ENCODE results near the gene TP53INP2. TPM values are rescaled to one million over a fixed set of nuclear protein-coding genes. Genes with fewer than 3 reads are reported as not detected.

TP53INP2 gene
- total RNA-seq, 4 donors from 2014 or later = 8.6 to 19.7 (median 15.1) TPM

GRCh38 chr20:34693414-34693813 lies 10.7 kb upstream of the TP53INP2 start:
- DNase-seq (ENCODE audit: low spot score) = no peak
- no peak for ATAC-seq (ENCODE audit: low FRiP score)
- TF ChIP-seq CTCF (IDR thresholded peaks at IDR 0.05) = no peak

- TF ChIP-seq CTCF (IDR thresholded peaks at IDR 0.05) = no peak
- no peak for DNase-seq (ENCODE audit: low spot score)
- ATAC-seq (ENCODE audit: low FRiP score) = no peak
These were observed 2.6 kb upstream of the TP53INP2 start for GRCh38 chr20:34701405-34702085.

- DNase-seq (ENCODE audit: low spot score) (no peak), ATAC-seq (ENCODE audit: low FRiP score) (no peak)
- no peak for TF ChIP-seq CTCF (IDR thresholded peaks at IDR 0.05)
These were observed 1.1 kb upstream of the TP53INP2 start for GRCh38 chr20:34703061-34703423.

DNA sequence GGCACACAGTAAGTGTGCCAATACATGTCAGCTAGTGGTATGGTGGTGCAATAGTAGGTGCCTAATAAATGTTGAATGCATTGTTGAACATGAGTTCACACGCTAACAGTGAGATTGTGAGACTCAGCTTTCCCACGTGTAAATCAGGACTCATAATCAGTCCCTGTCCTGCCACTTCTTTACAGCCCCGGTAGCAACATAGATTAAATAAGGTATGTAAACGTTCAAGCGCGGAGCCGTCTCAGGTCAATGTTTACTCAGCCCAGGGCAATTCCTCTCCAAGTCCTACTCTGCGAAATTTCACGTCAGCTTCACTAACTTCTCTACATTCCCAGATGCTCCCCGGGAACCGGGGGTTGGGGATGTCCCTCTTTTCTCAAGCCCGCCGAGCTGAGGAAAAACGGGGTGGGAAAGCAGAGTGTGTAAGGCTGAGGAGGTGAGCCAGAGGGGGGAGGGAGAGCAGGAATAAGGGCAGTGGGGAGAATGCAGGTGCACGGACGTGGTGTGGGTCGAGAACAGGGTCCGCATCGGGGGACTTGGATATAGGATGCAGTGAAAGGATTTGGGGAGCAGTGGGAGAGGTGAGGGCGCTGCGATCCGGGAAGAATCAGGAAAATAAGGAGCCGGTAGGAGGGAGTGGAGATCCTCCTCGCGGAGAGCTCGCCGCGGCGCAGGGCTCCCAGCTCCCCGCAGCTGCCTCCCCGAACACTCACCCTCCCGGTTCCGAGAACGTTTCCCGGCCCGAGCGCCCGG lies 544 bp upstream of the TP53INP2 start:
- DNase-seq (ENCODE audit: low spot score) (no peak), ATAC-seq (ENCODE audit: low FRiP score) (peak; percentile 84)
- TF ChIP-seq CTCF (IDR thresholded peaks at IDR 0.05) = no peak

- DNase-seq (ENCODE audit: low spot score) (no peak), ATAC-seq (ENCODE audit: low FRiP score) (no peak)
- TF ChIP-seq CTCF (IDR thresholded peaks at IDR 0.05) = no peak
These were observed 858 bp downstream of the TP53INP2 start for GRCh38 chr20:34705008-34705396.

GRCh38 chr20:34705397-34706301 lies 1.5 kb downstream of the TP53INP2 start:
- ATAC-seq (ENCODE audit: low FRiP score) (no peak), DNase-seq (ENCODE audit: low spot score) (no peak)
- no peak for TF ChIP-seq CTCF (IDR thresholded peaks at IDR 0.05)

Data from omental fat pad (tissue), 4 donors.